ENCODE results near the gene COL4A1.

The COL4A1 gene

DNA sequence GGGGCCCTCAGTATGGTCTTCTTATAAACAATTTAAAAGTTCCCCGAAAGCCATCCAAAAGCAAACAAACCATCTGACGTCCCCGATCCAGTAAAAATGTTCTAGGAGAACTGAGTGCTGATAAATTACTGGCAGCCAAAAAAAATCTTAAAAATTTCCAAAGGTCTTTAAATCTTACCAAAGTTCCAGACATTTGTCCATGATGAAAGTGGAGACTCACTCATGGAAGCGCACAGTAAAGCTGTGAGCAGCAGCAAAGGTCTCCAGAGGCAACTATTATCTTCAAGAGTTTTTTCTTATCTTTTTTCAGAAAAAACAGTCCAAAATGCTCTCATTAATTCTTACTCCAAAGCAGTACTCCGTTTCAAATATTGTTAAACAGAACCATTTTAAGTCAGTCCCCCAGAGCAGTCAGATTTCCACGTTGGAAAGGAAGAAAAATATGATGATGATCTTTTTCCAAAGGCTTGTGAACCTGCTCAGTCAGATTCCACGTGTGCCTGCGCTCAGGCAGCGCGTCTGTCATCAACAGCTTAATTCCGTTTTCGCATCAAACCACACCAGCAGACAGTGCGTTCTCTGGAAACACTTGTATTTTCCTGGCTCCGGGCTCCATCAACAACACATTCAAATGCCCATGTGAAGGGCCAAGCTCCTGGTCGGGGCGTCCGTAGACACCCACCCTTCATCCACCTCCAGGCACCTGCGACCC, 85.4 kb downstream of the COL4A1 start:
- no peak for DNase-seq (ENCODE audit: low read depth in 3 of 3)

DNA sequence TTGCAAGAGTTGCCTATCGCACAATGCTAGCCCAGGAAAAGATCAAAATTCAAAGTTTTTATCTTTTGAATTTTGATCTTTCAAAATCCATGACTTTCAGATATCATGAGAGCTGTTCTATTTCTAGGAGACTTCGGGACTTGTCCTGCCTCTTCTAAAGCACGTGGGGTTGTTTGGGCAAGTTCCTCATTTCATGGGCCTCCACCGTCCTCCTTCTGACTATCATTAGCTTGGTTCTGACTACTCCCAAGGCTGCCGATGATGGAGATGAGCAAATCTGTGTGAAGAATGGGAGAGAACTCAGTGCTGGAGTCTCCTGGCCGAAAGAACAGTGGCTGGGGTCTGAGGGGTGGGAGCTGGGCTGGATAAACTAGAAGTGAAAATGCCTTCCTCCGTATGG, 86.5 kb downstream of the COL4A1 start:
- no peak for DNase-seq (ENCODE audit: low read depth in 3 of 3)

DNA sequence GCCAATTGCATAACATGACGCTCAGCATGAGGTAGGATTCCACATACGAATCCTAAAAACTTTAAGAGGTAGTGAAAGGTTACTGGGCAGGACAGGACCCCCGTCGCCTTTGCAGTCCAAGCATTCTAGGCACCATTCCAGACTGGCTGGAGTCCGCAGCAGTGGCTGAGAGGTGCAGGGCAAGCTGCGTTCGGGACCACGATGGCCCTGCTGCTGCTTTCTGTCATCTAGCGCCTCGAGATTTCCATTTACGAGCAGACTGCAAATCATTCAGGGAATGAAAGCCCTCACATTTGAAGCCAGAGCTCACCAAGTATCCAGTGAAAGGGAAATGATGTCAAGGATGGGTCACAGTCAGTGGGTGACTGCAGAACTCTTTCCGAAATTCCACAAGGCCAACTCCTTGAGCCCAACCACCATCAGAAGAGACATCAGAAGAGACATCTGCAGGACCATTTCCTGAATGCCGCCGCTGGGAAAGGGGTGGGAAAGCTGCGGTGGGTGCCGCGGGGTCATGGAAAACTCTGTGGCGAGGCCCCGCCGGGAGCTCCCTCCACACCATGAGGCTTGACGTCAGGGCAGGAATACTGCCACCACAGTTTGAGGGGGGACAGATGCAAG, 88.3 kb downstream of the COL4A1 start:
- no peak for DNase-seq (ENCODE audit: low read depth in 3 of 3)

DNA sequence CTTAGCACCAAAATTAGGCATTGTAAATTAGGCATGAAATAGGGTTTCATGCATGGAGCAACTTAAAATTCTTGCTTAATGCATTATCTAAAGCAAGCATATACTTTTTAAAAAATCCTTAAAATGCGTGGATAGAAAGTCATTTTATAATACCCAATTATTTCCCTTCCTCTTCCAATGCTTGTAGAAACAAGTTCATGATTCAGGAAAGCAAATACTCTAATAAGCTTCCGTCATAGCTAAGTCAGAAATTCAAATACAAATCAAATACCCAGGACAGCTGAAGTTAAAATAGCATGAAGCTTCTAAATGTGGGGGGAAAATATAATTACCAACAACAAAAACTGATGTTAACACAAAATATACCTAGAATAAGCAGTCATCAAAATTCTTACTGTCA, 89.1 kb downstream of the COL4A1 start:
- no peak for DNase-seq (ENCODE audit: low read depth in 3 of 3)

DNA sequence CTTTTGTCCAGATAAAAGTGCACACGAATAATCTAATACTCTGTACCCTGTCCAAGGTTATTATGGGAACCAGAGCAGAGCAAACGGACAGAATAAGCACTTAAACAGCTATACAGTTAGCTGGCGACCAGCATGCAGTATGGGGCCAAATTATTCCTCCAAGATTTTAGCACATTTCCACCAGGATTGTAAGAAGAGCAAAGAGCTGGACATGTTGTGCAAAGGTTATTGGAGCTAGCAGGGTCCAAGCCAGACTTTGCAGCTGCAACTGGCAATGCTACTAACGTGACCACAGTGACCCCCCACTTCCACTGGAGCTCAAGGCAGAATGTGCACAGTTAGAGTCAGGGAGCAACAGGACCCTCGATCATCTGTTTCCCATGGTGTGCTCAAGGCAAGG, 89.9 kb downstream of the COL4A1 start:
- no peak for DNase-seq (ENCODE audit: low read depth in 3 of 3)

DNA sequence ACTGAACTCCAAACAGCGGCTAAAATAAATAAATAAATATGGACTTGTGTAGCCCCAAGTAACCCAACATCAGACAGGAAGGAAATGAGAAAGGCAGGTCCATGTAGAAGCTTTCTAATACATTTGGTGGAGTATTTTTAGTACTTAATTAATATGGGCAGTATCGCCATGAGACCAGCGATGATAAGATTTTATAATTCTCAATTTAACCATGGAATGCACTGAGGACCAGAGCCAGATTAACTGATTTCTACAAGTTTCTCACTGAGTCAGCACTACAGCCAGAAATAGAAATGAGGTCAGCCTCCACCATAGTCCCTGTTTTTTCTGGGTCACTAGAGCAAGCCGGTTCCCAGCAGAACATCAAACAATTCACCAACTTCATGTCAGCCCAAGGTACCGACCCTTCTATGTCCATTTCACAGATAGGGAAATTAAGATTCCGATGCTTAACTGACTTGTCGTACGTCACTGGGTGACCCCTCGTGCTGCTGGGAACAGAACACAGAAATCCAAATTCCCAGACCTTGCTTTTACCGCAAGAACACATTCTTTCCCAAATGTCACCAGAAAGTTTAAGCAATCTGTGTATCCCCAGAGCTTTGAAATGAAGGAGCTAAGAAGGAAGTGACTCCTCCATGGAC, 90.4 kb downstream of the COL4A1 start:
- DNase-seq (ENCODE audit: low read depth in 3 of 3): no peak

DNA sequence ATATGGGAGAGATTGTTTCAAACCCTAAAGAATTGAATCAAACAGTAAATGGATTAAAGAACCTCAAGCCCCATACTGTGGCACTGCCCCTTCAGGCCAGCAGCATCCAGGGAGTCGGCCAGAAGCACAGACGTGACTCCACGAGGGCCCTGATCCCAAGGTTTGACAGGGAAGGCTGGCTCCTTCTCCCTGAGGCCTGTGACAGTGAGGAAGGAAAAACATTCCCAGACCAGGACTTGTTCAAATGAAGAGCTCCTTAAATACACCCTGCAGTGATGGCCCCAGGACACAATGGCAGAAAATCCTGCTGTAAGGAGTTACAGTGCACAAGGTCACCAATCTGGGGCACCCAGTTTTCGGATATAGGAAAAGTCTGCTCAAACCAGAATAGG, 91.0 kb downstream of the COL4A1 start:
- DNase-seq (ENCODE audit: low read depth in 3 of 3): no peak

DNA sequence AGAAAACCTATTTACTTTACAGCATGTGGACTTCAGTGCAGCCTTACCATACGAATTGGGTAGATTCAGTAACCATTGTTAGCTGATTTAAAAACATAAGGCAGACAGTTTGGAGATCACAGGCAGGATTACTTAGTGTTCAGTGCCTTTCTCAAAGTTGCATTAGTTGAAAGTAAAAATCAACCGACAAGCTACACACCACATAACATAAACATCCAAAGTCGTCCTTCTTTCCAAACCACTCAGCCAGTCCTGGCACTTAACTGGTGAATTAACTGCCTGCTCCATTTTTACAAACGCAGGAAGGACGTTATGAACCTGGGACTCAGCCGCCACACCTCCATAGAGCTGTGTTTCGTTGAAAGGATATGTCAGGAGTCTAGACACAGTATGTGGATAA, 91.4 kb downstream of the COL4A1 start:
- no peak for DNase-seq (ENCODE audit: low read depth in 3 of 3)

DNA sequence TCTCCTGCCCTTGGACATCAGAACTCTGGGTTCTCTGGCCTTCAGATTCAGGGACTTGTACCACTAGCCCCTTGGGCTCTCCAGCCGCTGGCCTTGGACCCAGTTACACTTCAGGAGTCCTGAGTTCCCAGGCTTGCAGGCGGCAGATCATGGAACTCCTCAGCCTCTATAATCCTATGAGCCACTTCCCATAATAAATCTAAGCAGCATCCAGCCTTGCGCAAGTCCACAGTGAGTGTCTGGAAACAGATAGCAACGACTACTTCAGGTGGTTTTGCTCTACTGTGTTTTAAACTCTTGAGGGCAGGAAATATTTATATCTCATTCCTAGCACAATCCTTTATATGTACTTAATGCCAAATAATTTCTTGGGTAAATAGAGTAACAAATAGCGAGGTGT, 92.3 kb downstream of the COL4A1 start:
- no peak for DNase-seq (ENCODE audit: low read depth in 3 of 3)

DNA sequence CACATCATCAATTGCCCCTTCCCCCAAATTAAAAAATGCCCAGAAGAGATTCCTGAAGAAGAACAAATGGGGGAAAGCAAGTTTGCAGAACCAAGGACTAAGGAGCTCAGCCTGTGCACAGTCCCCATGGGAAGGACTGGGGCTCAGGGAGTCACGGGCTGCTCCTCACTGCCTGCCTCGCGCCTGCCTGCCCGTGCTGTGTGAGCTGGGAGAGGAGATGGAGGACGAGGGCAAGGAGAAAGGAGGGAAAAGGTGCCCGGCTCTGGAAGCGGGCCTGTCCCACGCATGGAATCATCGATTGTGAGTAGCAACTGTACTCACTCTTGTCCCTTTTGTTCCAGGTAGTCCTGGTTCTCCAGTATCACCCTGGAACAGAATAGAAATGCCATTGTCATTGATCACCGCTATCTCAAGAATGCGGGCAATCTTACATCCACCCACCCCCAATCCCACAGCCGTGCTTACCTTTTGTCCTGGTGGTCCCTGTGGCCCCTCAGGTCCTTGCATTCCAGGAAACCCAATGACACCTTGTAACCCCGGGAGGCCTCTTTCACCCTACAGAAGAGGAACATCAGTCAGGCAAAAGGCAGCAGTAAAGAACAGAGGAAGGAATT, 93.4 kb downstream of the COL4A1 start:
- DNase-seq (ENCODE audit: low read depth in 3 of 3): no peak

DNA sequence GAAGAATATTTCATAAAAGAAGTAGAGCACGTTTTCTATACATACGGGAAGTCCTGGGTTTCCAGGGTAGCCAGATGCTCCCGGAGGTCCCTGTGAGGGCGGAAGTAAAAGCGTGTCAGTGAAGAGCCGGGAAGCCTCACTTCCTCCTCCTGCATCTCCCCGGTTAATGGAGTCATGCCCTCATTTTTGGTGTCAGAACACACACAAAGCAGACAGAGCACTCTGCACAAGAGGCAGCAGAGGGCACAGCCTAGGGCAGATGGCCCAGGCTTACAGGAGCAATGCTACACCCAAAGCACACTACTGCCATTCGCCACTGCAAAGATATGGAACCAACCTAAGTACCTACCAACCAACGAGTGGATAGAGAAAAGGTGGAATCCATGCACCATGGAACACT, 94.4 kb downstream of the COL4A1 start:
- DNase-seq (ENCODE audit: low read depth in 3 of 3): no peak

DNA sequence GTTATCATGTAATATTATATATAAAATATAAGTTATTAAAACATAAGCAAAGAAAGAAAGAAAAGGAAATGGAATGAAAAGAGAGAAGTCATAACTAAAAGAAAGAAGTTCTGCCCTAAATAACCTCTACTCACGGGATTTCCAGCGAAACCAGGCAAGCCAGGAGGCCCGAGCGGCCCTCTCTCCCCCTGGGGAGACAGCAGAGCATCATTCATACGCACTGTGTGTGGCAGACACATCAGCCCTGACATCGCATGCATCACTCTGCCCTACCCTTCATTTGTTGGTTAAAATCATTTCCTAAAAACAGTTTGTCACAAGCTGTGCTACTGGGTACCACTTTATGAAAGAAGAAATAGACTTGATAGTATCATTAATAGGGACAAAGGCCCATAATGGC, 95.2 kb downstream of the COL4A1 start:
- DNase-seq (ENCODE audit: low read depth in 3 of 3): no peak

DNA sequence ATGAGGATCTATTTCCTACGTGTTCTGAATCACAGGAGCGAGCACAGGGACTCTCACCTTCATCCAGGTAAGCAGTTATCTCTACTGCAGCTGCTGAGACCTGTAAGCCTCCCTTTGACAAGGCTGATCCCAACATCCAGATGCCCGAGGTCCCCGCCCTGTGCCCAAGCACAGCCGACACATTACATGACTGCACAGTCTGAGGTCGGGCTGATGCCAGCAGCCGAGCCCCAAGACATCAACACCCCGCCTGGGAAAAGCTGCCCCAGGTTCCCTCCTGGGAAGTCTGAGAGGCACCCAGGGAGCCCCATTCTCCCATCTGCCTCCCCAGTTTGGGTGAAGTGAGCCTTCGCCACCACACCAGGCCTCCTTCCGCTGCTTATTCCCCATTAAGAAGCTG, 95.9 kb downstream of the COL4A1 start:
- no peak for DNase-seq (ENCODE audit: low read depth in 3 of 3)

DNA sequence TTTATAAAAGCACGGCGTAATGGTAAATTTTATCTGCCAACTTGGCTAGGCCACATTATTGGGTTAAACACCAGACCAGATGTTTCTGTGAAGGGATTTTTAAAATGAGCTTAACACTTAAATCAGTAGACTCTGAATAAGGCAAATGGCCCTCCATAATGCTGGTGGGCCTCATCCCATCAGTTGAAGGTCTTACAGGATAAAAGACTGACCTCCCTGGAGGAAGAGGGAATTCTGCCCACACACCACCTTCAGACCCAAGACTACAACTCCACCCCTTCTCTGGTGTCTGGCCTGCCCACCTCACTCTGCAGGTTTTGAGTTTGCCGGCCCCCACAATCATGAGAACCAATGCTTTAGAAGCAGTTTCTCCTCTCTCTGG, 96.4 kb downstream of the COL4A1 start:
- DNase-seq (ENCODE audit: low read depth in 3 of 3): no peak

DNA sequence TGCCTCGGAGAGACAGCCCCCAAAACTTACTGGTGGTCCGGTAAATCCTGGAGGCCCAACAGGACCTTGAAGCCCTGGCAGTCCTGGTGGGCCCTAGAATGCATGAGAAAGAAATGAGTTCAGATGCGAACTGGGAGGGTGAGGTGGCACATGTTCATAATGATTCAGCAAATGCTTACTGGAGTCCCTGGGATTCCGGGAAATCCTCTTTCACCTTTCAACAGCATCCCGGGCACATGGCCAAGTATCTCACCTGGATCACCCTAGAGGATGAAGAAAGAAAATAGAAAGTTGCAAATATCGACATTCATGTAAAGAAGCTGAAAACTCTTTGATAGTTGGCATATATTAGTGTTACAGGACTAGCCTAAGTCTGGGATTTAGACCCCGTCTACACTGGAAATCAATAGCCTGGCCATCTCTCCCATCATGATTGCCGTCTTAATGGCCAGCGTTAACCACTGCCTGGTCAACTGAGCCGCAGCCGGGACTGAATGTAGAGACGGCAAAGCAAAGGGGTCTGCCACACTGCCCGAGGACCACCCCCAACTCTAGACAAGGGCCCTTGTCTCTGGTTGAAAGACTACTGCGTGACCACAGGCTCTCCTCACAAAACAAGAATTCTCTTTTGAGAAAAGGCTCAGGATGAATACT, 96.9 kb downstream of the COL4A1 start:
- DNase-seq (ENCODE audit: low read depth in 3 of 3): no peak

DNA sequence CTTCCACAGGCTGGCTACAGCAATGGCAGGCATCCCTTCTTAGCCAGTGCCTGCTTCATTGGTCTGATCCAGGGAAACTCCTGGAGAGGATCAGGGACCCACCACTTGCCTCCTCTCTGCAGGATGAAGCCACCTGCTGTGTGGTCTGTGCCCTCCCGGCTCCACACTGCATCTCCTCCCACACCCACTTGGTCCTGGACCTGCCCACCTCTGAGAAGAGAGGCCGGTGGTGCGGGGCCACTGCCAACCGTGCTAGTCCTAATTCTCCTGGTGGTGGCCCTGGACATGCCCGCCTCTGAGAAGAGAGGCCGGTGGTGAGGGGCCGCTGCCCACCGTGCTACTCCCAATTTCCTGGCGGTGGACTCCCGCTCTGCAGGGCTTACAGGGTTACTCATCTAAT, 98.8 kb downstream of the COL4A1 start:
- DNase-seq (ENCODE audit: low read depth in 3 of 3): no peak

DNA sequence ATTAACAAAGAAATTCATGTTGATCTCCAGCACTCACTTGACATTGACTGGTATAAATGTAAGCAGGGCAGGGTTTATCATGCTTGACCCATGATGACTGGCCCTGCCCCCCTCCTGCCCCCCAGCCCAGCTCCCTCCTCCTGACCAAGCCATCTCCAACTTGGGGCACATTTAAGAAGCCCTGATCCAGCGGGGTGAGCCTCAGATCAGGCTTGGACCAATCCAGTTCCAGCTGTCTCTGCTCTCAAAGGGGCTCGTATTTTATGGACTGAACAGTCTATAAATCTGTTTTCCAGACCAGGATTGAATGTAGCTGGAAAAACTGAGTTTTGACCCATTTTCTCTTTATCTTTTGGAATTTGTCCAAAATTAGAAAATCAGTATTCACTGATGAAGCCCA, 100.0 kb downstream of the COL4A1 start:
- DNase-seq (ENCODE audit: low read depth in 3 of 3): no peak

DNA sequence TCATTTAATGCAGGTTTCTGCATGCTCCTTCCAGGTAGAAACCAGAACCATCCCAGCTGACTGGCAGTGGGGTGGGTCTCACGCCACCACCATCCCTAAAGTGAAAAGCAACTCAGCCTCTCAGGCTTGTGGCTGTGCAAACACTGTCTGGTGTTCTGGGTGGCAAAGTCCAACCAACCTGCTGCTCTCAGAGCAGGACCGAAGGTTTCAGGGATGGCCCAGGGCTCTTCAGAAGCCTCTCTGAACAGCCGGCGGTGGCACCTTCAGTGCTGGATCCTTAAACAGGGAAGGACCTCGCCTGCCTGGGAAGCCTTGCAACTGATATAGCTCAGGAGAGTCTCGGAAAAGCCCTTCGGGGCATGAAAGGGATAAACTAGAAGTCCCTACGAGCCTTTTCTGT, 100.8 kb downstream of the COL4A1 start:
- DNase-seq (ENCODE audit: low read depth in 3 of 3): no peak

DNA sequence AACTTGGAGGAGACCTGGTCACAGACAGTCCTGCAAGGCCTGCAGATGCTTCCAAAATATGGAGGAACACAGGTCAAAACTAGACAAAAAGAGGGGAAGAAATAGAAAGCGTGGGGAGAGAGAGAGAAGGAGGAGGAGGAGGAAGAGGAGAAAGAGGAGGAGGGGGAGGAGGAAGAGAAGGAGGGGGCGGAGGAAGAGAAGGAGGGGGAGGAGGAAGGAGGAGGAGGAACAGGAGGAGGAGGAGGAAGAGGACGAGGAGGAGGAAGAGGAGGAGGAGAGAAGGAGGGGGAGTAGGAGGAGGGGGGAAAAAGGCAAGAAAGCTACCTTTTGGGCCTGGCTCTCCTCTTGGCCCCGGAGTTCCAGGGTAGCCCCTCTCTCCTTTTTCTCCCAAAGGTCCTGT, 105.8 kb downstream of the COL4A1 start:
- DNase-seq (ENCODE audit: low read depth in 3 of 3): no peak

DNA sequence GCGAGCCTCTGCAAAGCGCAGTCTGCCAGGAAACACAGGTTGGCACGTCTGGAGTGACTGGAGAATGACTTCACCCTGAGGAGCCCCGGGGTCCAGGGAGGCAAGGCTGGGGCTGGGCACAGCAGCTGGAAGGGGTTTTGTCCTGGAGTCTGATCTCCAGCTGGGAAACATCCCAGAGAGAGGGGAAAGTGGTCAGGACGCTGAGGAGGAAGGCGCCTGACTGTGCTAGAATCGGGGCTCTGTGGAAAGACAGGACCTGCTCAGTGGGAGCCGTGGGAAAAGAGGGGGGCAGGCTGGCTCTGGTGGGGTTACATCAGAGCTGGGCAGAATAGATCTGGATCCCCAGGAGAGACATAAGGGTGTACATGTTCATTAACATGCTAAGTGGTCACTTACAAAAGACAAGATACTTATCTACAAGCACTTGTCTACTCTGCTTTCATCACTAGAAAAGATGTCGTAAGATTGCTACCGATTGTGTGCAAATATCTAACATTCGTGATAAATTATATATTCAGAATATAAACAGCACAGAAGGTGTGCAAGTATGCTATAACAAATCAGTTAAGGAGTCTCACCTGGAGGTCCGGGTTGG, 106.6 kb downstream of the COL4A1 start:
- DNase-seq (ENCODE audit: low read depth in 3 of 3): no peak

DNA sequence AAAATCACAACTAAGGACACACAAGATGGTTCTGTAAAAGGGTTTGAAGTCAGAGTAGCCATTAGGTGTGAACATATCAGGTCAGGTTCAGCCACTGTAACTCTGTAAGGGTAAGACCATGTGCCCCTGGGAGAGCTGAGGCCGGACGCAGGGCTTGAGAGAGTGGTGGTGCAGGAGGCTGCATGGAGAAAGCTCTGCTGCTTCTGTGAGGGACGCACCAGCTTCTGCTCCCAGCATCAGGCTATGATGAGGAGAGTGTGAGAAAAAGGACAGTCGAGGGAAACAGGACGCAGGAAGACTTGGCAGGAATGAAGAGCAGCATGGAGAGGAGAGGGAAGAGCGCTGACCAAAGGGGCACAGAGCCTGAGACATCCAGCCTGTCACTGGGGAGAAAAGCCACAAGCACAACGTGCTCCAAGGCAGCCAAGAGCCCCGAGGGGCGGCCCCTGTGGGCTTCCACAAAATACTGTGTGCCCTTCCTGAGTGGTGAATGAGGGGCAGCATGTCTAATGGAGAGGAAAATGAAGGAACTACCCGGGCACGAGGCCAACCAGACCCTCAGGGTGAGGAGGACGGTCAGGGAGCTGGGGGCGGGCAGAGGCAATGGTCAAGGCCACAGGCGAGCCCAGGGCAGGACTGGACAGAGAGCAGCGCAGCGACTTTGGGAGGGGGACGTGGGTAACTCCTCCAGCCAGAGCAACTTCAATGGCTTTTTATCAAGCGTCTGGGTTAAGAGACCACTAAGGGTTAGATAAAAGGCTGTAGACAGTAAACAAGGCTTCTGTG, 107.7 kb downstream of the COL4A1 start:
- DNase-seq (ENCODE audit: low read depth in 3 of 3): no peak
